ENCODE measurements around the gene ZNF530.

The ZNF530 gene

DNA sequence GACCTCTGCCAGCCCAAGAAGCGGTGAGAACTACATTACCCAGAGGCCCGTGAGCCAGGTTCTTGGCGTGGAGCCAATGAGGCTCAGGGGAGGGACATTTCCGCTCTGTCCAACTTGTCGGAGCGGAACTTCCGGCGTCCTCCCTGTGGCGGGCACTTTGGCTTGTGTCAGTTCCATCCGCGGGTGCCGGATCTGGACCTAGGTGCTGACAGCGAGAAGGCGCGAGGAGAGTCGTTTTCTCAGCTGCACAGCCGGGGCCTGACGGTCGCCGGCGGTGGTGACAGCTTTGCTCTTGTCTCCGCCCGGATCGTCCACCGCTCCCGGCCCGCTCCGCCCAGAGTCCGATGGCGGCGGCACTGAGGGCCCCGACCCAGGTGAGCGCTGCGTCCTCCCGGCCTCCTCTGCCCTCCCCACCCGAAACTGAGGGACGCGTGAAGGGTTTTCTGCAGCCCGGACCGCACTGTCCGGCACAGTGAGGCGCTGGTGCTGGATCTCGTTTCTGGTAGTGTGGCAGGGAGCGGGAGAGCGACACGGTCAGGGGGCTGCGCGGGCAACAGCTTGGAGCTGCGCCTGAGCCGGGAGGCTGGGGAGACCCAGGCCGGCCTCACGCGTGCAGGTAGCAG is at the start of gene ZNF530:
Gene ZNF530, plus strand, starts transcription at position 125 of the 623 bp plus-strand sequence. CDS start 4,461 bp downstream, outside the sequence.
- TF ChIP-seq, protein P1, sequence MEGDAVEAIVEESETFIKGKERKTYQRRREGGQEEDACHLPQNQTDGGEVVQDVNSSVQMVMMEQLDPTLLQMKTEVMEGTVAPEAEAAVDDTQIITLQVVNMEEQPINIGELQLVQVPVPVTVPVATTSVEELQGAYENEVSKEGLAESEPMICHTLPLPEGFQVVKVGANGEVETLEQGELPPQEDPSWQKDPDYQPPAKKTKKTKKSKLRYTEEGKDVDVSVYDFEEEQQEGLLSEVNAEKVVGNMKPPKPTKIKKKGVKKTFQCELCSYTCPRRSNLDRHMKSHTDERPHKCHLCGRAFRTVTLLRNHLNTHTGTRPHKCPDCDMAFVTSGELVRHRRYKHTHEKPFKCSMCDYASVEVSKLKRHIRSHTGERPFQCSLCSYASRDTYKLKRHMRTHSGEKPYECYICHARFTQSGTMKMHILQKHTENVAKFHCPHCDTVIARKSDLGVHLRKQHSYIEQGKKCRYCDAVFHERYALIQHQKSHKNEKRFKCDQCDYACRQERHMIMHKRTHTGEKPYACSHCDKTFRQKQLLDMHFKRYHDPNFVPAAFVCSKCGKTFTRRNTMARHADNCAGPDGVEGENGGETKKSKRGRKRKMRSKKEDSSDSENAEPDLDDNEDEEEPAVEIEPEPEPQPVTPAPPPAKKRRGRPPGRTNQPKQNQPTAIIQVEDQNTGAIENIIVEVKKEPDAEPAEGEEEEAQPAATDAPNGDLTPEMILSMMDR (IDR thresholded peaks at IDR 0.05; ENCODE audit: low read depth, low read length, missing control alignments): no peak
- peak; percentile 79 for DNase-seq (ENCODE audit: low read depth)
- peak within 1 kb of the TSS; percentile 84 for H3K4me3 ChIP-seq (ENCODE audit: low read depth, low read length)
- in situ Hi-C loops (cut with HindIII; ENCODE audit: low sequenced_read_pairs): no loop called here

DNA sequence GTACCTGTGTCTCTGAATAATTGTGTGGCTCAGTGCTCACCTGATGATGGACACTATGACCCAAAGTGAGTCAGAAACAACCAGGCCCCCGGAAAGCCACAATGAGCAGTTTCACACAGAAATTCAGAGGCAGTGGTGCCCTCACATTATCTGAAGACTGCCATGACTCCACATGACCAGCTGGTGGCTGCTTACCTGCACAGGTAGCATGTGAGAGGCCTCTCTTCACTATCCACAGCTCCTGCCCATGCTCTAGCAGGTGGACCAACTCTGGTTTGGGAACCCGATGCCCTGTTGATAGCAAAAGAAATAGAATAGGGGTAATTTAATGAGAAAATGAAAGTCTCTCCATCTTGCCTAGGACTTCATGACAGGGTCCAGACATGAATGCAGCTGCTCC is 47.3 kb upstream of the ZNF530 start:
- in situ Hi-C loops (cut with HindIII; ENCODE audit: low sequenced_read_pairs): no loop called here
- DNase-seq (ENCODE audit: low read depth): no peak
- no peak overlapping the region for H3K4me3 ChIP-seq (ENCODE audit: low read depth, low read length)
- TF ChIP-seq, protein P1 (IDR thresholded peaks at IDR 0.05; ENCODE audit: low read depth, low read length, missing control alignments): no peak

DNA sequence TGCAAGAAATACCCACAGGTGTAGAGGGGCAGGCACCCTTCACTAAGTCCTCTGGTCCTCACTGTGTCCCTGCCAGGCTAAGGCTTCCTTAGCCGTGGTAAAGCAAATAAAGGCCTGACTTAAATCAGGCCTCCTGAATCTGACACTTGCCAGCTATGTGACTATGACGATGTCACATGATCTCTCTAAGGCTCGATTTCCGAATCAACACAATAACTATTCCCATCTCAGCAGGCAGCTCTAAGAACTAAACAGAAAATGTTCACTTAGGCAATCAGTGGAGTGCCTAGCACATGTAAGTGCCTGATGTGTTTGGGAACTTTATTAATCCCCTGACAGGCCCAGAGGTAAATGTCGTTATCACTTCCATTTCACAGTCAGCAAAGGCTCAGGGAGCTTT is 42.0 kb upstream of the ZNF530 start:
- DNase-seq (ENCODE audit: low read depth): no peak
- in situ Hi-C loops (cut with HindIII; ENCODE audit: low sequenced_read_pairs): no loop called here
- TF ChIP-seq, protein P1 (IDR thresholded peaks at IDR 0.05; ENCODE audit: low read depth, low read length, missing control alignments): no peak
- no peak overlapping the region for H3K4me3 ChIP-seq (ENCODE audit: low read depth, low read length)

DNA sequence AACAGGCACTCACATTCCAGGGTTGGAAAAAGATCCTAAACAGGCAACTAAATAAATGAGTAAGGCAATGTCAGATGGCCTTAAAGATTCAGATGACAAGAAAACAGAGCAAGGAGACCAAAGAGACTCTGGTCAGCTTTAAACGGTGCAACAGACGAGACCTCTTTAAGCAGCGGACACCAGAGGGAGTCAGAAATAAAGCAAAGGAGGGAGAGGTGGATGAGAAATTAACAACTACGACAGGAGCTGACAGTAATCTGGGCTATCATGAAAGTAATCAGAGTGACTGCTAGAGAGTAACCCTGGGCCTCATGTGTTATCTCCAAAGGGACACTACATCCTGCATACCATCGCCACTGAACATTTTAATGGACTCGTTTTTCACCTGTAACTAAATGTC is 41.2 kb upstream of the ZNF530 start:
- in situ Hi-C loops (cut with HindIII; ENCODE audit: low sequenced_read_pairs): no loop called here
- H3K4me3 ChIP-seq (ENCODE audit: low read depth, low read length): peak overlapping the region; percentile 88
- TF ChIP-seq, protein P1 (IDR thresholded peaks at IDR 0.05; ENCODE audit: low read depth, low read length, missing control alignments): peak; percentile 6
- no peak for DNase-seq (ENCODE audit: low read depth)

DNA sequence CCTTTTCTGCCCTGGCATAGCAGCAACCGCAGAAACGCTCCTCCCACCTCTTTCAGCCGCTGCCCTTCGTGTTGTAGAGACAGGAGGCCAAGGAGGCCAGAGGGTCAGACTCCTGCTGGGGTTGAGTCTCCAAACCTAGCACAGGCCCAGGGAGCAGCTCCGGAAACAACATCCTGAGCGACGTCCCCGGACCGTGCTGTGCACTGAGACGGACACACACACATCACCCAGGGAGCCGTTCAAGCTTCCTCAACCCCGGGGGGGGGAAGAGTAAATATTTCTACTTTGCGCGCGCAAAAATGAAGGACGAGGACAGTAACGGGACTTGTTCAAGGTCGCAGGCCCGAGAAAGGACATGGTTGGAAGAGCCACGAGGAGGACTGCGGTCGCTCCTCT is 40.7 kb upstream of the ZNF530 start:
- TF ChIP-seq, protein P1 (IDR thresholded peaks at IDR 0.05; ENCODE audit: low read depth, low read length, missing control alignments): no peak
- H3K4me3 ChIP-seq (ENCODE audit: low read depth, low read length): peak overlapping the region; percentile 88
- in situ Hi-C loops (cut with HindIII; ENCODE audit: low sequenced_read_pairs): no loop called here
- DNase-seq (ENCODE audit: low read depth): no peak

DNA sequence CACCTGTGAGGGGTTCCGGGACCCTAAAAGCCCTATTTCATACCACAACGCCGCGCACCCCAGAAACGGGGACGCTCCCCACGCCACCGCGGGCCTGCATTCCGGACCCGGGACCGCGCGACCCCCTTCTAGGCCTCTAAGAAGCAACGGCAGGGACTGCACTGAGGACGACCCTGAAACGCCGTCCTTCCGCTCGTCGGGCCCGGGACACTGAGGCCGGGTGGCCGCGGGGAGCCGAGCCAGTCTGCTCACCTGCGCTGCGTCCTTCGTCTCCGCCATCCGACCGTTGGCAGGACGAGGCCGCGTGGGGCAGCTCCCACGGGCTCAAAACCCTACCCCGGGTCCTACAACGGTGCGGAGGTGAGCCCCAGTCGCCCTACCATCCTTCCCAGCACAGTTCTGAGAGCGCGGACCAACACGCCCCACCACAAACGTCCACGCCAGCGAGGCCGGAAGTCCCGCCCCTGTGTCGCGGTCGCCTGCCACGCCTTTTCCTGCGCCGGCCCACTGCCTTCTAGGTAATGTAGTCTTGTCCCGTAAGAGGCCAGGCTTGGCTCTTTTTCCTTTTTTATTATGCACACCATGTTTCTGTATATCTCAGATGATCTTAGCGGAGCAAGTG is 40.2 kb upstream of the ZNF530 start, which contains the start of gene ZNF550:
Gene ZNF550, minus strand, starts transcription at position 460 of the 622 bp plus-strand sequence. Its CDS starts 181 bp downstream, at position 279.
- TF ChIP-seq, protein P1 (IDR thresholded peaks at IDR 0.05; ENCODE audit: low read depth, low read length, missing control alignments): no peak
- H3K4me3 ChIP-seq (ENCODE audit: low read depth, low read length): peak within 1 kb of the TSS; percentile 88
- in situ Hi-C loops (cut with HindIII; ENCODE audit: low sequenced_read_pairs): no loop called here
- peak; percentile 55 for DNase-seq (ENCODE audit: low read depth)

All from astrocyte of the cerebellum (primary cell).